Activated T-cell treated with anti-CD3 and anti-CD28 coated beads for 4 hours (primary cell): ENCODE results near the gene HDAC4.
A peak's percentile ranks its signal among the peaks of the same experiment; 100 is the strongest.

Experiments used
- DNase-seq: peaks from one replicate; pipeline ENCODE4 v3.0.0-alpha.2; 2020

The HDAC4 gene

GRCh38 chr2:239321596-239322415 lies 79.0 kb downstream of the HDAC4 start:
- DNase-seq, result peak; percentile 44

GRCh38 chr2:239318790-239319661 lies 81.8 kb downstream of the HDAC4 start:
- no peak for DNase-seq

- no peak for DNase-seq
Observed at GRCh38 chr2:239318151-239318611, 82.6 kb downstream of the HDAC4 start.

- DNase-seq, result no peak
Observed at GRCh38 chr2:239316562-239317465, 84.0 kb downstream of the HDAC4 start.

- no peak for DNase-seq
Observed at GRCh38 chr2:239315308-239315707, 85.5 kb downstream of the HDAC4 start.

GRCh38 chr2:239313776-239314175 lies 87.0 kb downstream of the HDAC4 start:
- DNase-seq, result no peak

- DNase-seq, result no peak
Observed at GRCh38 chr2:239312741-239313667, 87.8 kb downstream of the HDAC4 start.

GRCh38 chr2:239312081-239312511 lies 88.7 kb downstream of the HDAC4 start:
- DNase-seq, result no peak

GRCh38 chr2:239311132-239312040 lies 89.4 kb downstream of the HDAC4 start:
- DNase-seq, result no peak

- DNase-seq, result no peak
Observed at GRCh38 chr2:239310401-239311061, 90.3 kb downstream of the HDAC4 start.

- no peak for DNase-seq
Observed at GRCh38 chr2:239309398-239310245, 91.2 kb downstream of the HDAC4 start.

GRCh38 chr2:239308661-239309397 lies 92.0 kb downstream of the HDAC4 start:
- no peak for DNase-seq

GRCh38 chr2:239307921-239308613 lies 92.8 kb downstream of the HDAC4 start:
- DNase-seq, result no peak

- DNase-seq, result no peak
Observed at GRCh38 chr2:239307221-239307569, 93.6 kb downstream of the HDAC4 start.

GRCh38 chr2:239306274-239307220 lies 94.3 kb downstream of the HDAC4 start:
- no peak for DNase-seq

- no peak for DNase-seq
Observed at GRCh38 chr2:239305771-239306170, 95.0 kb downstream of the HDAC4 start.
